ENCODE data around the gene MEGF10. TPM values are rescaled to one million over a fixed set of nuclear protein-coding genes. Genes with fewer than 3 reads are reported as not detected.

The MEGF10 gene
- total and polyA plus RNA-seq, 10 of the 15 experiments (the other 5 are each of a cell fraction or from before 2014, with no cell fraction given), result 0.03 to 0.21 (median 0.05) TPM; not detected in 5

DNA sequence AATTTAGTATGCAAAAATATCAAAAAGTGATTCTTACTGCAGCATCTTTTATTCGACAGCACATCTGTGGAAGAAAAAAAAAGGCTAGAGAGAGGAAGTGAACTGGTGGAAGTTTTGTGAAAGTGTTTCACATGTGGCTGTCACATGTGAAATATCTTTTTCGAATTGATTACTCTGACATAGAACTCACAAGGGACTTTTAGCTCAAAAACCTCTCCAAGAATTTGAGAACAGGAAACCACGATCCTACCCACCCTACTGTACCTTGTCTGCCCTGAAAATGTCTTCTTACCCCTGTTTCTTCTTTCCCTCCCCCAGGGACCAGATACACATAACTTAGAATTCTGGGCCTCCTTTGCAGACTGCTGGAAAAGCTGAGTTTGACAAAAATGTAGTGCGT, 120.4 kb downstream of the MEGF10 start (continued):
- TF ChIP-seq, protein P1, sequence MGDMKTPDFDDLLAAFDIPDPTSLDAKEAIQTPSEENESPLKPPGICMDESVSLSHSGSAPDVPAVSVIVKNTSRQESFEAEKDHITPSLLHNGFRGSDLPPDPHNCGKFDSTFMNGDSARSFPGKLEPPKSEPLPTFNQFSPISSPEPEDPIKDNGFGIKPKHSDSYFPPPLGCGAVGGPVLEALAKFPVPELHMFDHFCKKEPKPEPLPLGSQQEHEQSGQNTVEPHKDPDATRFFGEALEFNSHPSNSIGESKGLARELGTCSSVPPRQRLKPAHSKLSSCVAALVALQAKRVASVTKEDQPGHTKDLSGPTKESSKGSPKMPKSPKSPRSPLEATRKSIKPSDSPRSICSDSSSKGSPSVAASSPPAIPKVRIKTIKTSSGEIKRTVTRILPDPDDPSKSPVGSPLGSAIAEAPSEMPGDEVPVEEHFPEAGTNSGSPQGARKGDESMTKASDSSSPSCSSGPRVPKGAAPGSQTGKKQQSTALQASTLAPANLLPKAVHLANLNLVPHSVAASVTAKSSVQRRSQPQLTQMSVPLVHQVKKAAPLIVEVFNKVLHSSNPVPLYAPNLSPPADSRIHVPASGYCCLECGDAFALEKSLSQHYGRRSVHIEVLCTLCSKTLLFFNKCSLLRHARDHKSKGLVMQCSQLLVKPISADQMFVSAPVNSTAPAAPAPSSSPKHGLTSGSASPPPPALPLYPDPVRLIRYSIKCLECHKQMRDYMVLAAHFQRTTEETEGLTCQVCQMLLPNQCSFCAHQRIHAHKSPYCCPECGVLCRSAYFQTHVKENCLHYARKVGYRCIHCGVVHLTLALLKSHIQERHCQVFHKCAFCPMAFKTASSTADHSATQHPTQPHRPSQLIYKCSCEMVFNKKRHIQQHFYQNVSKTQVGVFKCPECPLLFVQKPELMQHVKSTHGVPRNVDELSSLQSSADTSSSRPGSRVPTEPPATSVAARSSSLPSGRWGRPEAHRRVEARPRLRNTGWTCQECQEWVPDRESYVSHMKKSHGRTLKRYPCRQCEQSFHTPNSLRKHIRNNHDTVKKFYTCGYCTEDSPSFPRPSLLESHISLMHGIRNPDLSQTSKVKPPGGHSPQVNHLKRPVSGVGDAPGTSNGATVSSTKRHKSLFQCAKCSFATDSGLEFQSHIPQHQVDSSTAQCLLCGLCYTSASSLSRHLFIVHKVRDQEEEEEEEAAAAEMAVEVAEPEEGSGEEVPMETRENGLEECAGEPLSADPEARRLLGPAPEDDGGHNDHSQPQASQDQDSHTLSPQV (IDR thresholded peaks at IDR 0.05), result no peak
- no peak for TF ChIP-seq KDM1A (IDR thresholded peaks at IDR 0.05; ENCODE audit: borderline replicate concordance)
- TF ChIP-seq ZNF24 (IDR thresholded peaks at IDR 0.05), result no peak
- no peak for TF ChIP-seq PAX8 (IDR thresholded peaks at IDR 0.05)
- no peak for TF ChIP-seq JUNB (IDR thresholded peaks at IDR 0.05)
- no peak for TF ChIP-seq REST (IDR thresholded peaks at IDR 0.05; ENCODE audit: low read depth, low read length)
- no peak for TF ChIP-seq SMAD5 (IDR thresholded peaks at IDR 0.05; ENCODE audit: low read depth)
- TF ChIP-seq NFYB (IDR thresholded peaks at IDR 0.05; ENCODE audit: insufficient read depth, low read depth, low read length), result no peak
- no peak for TF ChIP-seq NR2C1 (IDR thresholded peaks at IDR 0.05)
- TF ChIP-seq SPI1 (IDR thresholded peaks at IDR 0.05; ENCODE audit: borderline replicate concordance, insufficient read depth, low read depth, low read length), result peak; percentile 83
- no peak for TF ChIP-seq LARP7 (IDR thresholded peaks at IDR 0.05)
- no peak for TF ChIP-seq RAD21 (IDR thresholded peaks at IDR 0.05; ENCODE audit: insufficient read depth, low read depth, low read length)
- TF ChIP-seq SREBF2 (IDR thresholded peaks at IDR 0.05; ENCODE audit: low read length), result no peak
- no peak for TF ChIP-seq NKRF (conservative IDR thresholded peaks at IDR 0.05)
- TF ChIP-seq BMI1 (IDR thresholded peaks at IDR 0.05; ENCODE audit: borderline replicate concordance), result no peak
- TF ChIP-seq, protein P2, sequence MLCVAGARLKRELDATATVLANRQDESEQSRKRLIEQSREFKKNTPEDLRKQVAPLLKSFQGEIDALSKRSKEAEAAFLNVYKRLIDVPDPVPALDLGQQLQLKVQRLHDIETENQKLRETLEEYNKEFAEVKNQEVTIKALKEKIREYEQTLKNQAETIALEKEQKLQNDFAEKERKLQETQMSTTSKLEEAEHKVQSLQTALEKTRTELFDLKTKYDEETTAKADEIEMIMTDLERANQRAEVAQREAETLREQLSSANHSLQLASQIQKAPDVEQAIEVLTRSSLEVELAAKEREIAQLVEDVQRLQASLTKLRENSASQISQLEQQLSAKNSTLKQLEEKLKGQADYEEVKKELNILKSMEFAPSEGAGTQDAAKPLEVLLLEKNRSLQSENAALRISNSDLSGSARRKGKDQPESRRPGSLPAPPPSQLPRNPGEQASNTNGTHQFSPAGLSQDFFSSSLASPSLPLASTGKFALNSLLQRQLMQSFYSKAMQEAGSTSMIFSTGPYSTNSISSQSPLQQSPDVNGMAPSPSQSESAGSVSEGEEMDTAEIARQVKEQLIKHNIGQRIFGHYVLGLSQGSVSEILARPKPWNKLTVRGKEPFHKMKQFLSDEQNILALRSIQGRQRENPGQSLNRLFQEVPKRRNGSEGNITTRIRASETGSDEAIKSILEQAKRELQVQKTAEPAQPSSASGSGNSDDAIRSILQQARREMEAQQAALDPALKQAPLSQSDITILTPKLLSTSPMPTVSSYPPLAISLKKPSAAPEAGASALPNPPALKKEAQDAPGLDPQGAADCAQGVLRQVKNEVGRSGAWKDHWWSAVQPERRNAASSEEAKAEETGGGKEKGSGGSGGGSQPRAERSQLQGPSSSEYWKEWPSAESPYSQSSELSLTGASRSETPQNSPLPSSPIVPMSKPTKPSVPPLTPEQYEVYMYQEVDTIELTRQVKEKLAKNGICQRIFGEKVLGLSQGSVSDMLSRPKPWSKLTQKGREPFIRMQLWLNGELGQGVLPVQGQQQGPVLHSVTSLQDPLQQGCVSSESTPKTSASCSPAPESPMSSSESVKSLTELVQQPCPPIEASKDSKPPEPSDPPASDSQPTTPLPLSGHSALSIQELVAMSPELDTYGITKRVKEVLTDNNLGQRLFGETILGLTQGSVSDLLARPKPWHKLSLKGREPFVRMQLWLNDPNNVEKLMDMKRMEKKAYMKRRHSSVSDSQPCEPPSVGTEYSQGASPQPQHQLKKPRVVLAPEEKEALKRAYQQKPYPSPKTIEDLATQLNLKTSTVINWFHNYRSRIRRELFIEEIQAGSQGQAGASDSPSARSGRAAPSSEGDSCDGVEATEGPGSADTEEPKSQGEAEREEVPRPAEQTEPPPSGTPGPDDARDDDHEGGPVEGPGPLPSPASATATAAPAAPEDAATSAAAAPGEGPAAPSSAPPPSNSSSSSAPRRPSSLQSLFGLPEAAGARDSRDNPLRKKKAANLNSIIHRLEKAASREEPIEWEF (IDR thresholded peaks at IDR 0.05; ENCODE audit: insufficient replicate concordance, low read depth, low read length), result peak; percentile 58
